Choroid plexus epithelial cell (primary cell): ENCODE results near the gene RAB40B.

Source experiments
- DNase-seq: peaks from one replicate; pipeline ENCODE4 v3.0.0-alpha.2; 2010; ENCODE audit warnings: low read depth
- H3K4me3 ChIP-seq: 2 replicates; pipeline ENCODE4 v1.5.1; 2011; ENCODE audit warnings: low read depth, mild to moderate bottlenecking, control low read depth, low read length, moderate library complexity
- TF ChIP-seq, protein P1 (sequence below): conservative IDR thresholded peaks from 2 replicates; pipeline ENCODE4 v1.5.1; 2011; ENCODE audit warnings: low read depth, mild to moderate bottlenecking, control low read depth, inconsistent platforms, low read length, moderate library complexity

RAB40B gene

DNA sequence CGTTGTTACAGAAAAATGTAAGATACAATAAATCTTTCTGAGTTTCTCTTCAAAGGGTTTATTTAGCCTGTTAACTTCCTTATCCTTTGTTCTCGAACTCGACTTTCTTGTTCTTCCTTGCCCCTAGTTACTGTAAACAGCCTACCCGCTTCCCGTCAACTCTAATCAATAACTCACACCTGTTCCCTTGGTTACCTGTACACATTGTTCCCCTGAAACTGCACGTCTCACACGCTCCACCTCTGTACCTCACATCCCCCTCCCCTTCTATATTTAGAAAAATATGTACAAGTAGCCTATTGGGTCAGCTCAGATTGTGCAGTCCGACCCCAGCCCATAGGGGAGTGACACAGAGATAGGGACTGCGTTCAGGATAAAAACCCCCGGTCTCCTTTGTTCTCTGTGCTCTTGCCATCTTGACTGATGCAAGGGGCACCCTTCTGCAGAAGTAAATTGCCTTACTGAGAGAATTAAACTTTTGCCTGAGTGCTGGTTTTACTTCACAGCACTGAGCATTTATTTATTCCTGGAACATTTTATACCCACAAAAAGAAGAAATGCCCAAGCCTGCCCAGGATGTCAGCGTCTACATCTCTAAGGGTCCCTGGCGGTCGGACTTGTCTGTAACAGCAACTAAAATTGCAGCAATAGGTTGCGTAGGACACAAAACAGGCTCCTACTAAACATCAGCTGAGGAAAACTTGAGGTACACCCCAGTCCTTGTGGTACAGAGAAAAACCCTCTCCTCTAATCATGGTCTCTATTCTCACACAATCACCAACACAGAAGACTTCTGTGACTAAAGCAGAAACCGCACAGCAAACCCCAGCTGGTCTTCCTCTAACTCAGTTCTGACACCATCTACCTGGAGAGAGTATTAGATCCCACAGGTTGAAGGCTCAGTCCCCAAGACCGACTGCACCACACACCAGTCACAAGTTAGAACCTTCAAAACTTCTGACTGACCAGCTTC lies 61.6 kb downstream of the RAB40B start:
- TF ChIP-seq, protein P1, sequence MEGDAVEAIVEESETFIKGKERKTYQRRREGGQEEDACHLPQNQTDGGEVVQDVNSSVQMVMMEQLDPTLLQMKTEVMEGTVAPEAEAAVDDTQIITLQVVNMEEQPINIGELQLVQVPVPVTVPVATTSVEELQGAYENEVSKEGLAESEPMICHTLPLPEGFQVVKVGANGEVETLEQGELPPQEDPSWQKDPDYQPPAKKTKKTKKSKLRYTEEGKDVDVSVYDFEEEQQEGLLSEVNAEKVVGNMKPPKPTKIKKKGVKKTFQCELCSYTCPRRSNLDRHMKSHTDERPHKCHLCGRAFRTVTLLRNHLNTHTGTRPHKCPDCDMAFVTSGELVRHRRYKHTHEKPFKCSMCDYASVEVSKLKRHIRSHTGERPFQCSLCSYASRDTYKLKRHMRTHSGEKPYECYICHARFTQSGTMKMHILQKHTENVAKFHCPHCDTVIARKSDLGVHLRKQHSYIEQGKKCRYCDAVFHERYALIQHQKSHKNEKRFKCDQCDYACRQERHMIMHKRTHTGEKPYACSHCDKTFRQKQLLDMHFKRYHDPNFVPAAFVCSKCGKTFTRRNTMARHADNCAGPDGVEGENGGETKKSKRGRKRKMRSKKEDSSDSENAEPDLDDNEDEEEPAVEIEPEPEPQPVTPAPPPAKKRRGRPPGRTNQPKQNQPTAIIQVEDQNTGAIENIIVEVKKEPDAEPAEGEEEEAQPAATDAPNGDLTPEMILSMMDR: no peak
- H3K4me3 ChIP-seq: no peak overlapping the region
- no peak for DNase-seq

DNA sequence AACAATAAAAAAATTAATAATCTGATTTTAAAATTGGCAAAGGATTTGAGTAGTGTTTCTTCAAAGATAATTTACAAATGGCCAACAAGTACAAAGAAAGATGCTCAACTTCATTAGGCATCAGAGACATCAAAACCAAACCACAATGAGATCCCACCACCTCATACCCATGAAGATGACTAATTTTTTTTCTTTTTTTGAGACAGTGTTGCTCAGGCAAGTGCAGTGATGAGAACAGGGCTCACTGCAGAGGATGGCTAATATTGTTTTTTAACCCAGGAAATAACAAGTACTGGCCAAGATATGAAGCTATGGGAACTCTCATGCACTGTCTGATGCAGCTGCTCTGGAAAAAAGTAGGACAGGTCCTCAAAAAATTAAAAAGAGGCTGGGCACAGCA lies 65.2 kb downstream of the RAB40B start:
- DNase-seq: no peak
- TF ChIP-seq, protein P1: no peak
- H3K4me3 ChIP-seq: no peak overlapping the region

DNA sequence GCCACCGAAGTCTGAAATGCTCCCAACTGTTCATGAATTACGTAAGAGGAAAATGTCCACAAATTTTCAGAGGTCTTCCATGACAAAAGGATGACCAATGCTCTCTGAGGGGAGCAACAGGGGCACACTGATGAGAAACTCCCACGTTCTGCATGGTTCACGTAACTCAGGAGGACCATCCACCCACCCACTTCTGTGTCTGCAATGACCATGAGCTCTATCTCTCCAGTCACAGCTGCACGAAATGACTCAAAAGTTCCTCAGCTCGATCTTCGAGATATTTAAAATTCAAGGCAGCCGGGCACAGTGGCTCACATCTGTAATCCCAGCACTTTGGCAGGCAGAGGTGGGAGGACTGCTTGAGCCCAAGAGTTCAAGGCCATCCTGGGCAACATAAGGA lies 66.0 kb downstream of the RAB40B start:
- no peak for DNase-seq
- TF ChIP-seq, protein P1: no peak
- no peak overlapping the region for H3K4me3 ChIP-seq

DNA sequence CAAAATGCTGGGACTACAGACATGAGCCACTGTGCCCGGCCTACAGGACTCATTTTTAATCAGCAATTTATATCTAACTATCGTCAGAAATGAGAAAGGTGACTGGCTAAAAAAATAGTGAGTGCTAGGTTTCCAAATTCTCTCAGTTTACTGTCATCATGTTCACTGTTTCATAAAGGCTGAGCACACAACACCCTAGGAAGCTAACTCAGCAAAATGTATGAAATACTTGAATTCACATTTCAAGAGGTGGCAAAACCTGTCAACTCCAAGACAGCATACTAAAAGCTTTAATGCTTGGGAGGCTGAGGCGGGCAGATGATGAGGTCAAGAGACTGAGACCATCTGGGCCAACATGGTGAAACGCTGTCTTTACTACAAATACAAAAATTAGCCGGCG lies 67.0 kb downstream of the RAB40B start:
- no peak for DNase-seq
- H3K4me3 ChIP-seq: no peak overlapping the region
- TF ChIP-seq, protein P1: no peak

DNA sequence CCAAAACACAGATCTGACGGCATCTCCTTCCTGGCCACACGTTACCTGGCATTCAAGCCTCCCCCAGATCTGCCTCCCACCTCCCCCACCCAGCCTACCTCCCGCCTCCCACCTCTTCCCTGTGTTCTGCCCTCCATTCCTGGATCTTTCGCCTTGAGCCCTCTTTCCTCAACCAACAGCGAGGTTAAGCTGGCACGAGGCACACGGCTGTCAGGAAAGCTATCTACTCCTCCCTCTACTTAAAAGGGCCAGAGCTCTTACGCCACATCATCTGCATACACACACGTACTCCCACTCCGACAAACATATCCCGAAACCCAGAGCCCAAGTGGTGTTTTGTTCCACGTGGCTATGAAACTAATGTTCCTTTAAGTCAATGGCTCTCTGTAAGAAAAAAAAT lies 68.3 kb downstream of the RAB40B start:
- TF ChIP-seq, protein P1: no peak
- H3K4me3 ChIP-seq: no peak overlapping the region
- DNase-seq: no peak

DNA sequence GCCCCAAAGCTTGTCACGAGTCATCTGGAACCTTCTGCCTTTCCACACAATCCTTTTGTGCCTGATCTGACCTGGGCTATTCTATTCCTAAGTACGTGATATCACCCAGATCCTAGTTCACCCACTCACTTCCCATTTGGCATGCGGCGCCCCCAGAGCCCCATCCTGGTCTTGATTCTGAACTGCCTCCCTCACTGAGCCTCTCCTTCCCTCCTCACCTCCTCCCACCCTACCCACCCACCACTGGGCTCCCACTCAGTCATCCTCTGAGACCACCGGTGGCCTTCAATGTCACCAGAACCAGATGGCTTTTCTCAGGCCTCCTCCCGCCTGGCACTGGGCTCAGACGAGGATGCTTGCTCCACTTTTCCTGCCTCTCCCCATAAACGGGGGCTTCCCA lies 68.8 kb downstream of the RAB40B start:
- TF ChIP-seq, protein P1: no peak
- H3K4me3 ChIP-seq: no peak overlapping the region
- no peak for DNase-seq

DNA sequence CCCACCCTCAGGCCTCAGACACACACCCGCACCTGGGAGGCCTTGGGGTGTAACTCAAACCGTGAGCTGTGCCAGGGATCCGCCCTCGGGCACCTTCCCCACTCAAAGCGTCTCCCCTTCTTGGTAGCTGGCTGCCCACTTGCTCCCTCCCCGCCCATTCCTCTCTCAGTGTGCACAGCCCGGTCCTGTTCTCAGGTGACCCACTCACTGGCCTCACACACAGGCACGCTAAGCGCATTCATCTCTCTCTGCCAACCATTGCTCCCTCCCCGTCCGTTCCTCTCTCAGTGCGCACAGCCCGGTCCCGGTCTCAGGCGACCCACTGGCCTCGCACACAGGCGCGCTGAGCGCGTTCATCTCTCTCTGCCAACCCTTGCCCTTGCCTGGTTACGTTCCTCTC lies 71.1 kb downstream of the RAB40B start:
- TF ChIP-seq, protein P1: no peak
- H3K4me3 ChIP-seq: no peak overlapping the region
- DNase-seq: no peak
